HEK293T (cell line): ENCODE data around the gene CBLB.

Experiments used
- CTCF ChIA-PET: fragments of 350-600 bp; formaldehyde crosslinking; extraction: SDS; loops from one replicate; lab custom pipeline; 2021; ENCODE audit warnings: antibody characterized with exemption, inconsistent platforms; lab: Yijun Ruan, JAX
- POLR2A ChIA-PET: fragments of 350-600 bp; formaldehyde crosslinking; extraction: SDS; loops from one replicate; lab custom pipeline; 2020; ENCODE audit warnings: antibody characterized with exemption, inconsistent platforms; lab: Yijun Ruan, JAX
- DNase-seq: peaks from one replicate; pipeline ENCODE4 v3.0.0; 2012; ENCODE audit warnings: mixed read lengths; ENCODE audit errors: extremely low spot score
- ARNT ChIP-seq: fragments of 450-650 bp; IDR thresholded peaks from 2 replicates; pipeline ENCODE4 v1.6.1; 2017; ENCODE audit warnings: mild to moderate bottlenecking
- BHLHE40 ChIP-seq: fragments of 450-650 bp; IDR thresholded peaks from 2 replicates; pipeline ENCODE4 v1.6.1; 2016; ENCODE audit warnings: mild to moderate bottlenecking, moderate library complexity, borderline replicate concordance
- CTBP1 ChIP-seq: fragments of 450-650 bp; IDR thresholded peaks from 2 replicates; pipeline ENCODE4 v1.6.1; 2016; ENCODE audit warnings: borderline replicate concordance
- ELF4 ChIP-seq: fragments of 450-650 bp; IDR thresholded peaks from 2 replicates; pipeline ENCODE4 v1.6.1; 2017; ENCODE audit warnings: antibody characterized with exemption
- FOXA1 ChIP-seq: fragments of 450-650 bp; IDR thresholded peaks from 2 replicates; pipeline ENCODE4 v1.6.1; 2016; ENCODE audit warnings: mild to moderate bottlenecking
- FOXK2 ChIP-seq: fragments of 450-650 bp; IDR thresholded peaks from 2 replicates; pipeline ENCODE4 v1.6.1; 2016; ENCODE audit warnings: mild to moderate bottlenecking
- FOXM1 ChIP-seq: fragments of 450-650 bp; IDR thresholded peaks from 2 replicates; pipeline ENCODE4 v1.6.1; 2017; ENCODE audit warnings: mild to moderate bottlenecking, borderline replicate concordance
- HDGF ChIP-seq: fragments of 450-650 bp; IDR thresholded peaks from 2 replicates; pipeline ENCODE4 v1.6.1; 2017; ENCODE audit warnings: antibody characterized with exemption, borderline replicate concordance
- L3MBTL2 ChIP-seq: fragments of 450-650 bp; conservative IDR thresholded peaks from 2 replicates; pipeline ENCODE4 v1.6.1; 2016; ENCODE audit warnings: mild to moderate bottlenecking
- LEF1 ChIP-seq: fragments of 450-650 bp; IDR thresholded peaks from 2 replicates; pipeline ENCODE4 v1.6.1; 2017; ENCODE audit warnings: mild to moderate bottlenecking, borderline replicate concordance
- NFRKB ChIP-seq: fragments of 450-650 bp; IDR thresholded peaks from 2 replicates; pipeline ENCODE4 v1.6.1; 2016; ENCODE audit warnings: mild to moderate bottlenecking, moderate library complexity
- PKNOX1 ChIP-seq: fragments of 450-650 bp; IDR thresholded peaks from 2 replicates; pipeline ENCODE4 v1.6.1; 2016
- SP1 ChIP-seq: fragments of 450-650 bp; IDR thresholded peaks from 2 replicates; pipeline ENCODE4 v1.6.1; 2017
- SUZ12 ChIP-seq: fragments of 450-650 bp; IDR thresholded peaks from 2 replicates; pipeline ENCODE4 v1.6.1; 2016; ENCODE audit warnings: mild to moderate bottlenecking
- TARDBP ChIP-seq: fragments of 450-650 bp; IDR thresholded peaks from 2 replicates; pipeline ENCODE4 v1.6.1; 2016
- ZNF384 ChIP-seq: fragments of 450-650 bp; IDR thresholded peaks from 2 replicates; pipeline ENCODE4 v1.6.1; 2016

Gene CBLB

GRCh38 chr3:105661461-105661860 is 207.4 kb downstream of the CBLB start:
- CTCF ChIA-PET, result no interaction called here
- POLR2A ChIA-PET, result no interaction called here
- no peak for DNase-seq

GRCh38 chr3:105656651-105657504 is 211.9 kb downstream of the CBLB start:
- DNase-seq, result no peak
- ChIA-PET POLR2A (no interaction called here), CTCF (no interaction called here)
- TF ChIP-seq HDGF (no peak), ARNT (no peak), FOXK2 (no peak), BHLHE40 (no peak), PKNOX1 (no peak), ZNF384 (no peak), SP1 (no peak), TARDBP (no peak), LEF1 (no peak)

More at GRCh38 chr3:105661461-105661860, 207.4 kb downstream of the CBLB start:
- no peak for TF ChIP-seq PKNOX1
- TF ChIP-seq BHLHE40, result no peak
- no peak for TF ChIP-seq ZNF384
- no peak for TF ChIP-seq NFRKB
- no peak for TF ChIP-seq CTBP1
- TF ChIP-seq LEF1, result no peak
- TF ChIP-seq FOXK2, result no peak
- no peak for TF ChIP-seq SUZ12
- TF ChIP-seq SP1, result no peak
- no peak for TF ChIP-seq TARDBP
- TF ChIP-seq FOXM1, result no peak
- TF ChIP-seq ELF4, result no peak
- TF ChIP-seq L3MBTL2, result no peak
- TF ChIP-seq FOXA1, result no peak
- TF ChIP-seq HDGF, result no peak

GRCh38 chr3:105653868-105654267 is 214.9 kb downstream of the CBLB start:
- POLR2A ChIA-PET, result no interaction called here
- CTCF ChIA-PET, result no interaction called here
- DNase-seq, result no peak
- TF ChIP-seq ZNF384 (no peak), TARDBP (no peak)

GRCh38 chr3:105653166-105653565 is 215.6 kb downstream of the CBLB start:
- TF ChIP-seq BHLHE40 (no peak), LEF1 (no peak), ELF4 (no peak), HDGF (no peak), ARNT (no peak), SP1 (no peak), NFRKB (no peak), CTBP1 (no peak), FOXA1 (no peak), FOXK2 (no peak), ZNF384 (no peak), FOXM1 (no peak), PKNOX1 (no peak), SUZ12 (no peak), TARDBP (no peak), L3MBTL2 (no peak)
- POLR2A ChIA-PET, result no interaction called here
- CTCF ChIA-PET, result no interaction called here
- DNase-seq, result no peak

- ChIA-PET POLR2A (no interaction called here), CTCF (no interaction called here)
- no peak for TF ChIP-seq SUZ12
- no peak for TF ChIP-seq ZNF384
- no peak for TF ChIP-seq FOXK2
- TF ChIP-seq LEF1, result no peak
- no peak for TF ChIP-seq NFRKB
- no peak for TF ChIP-seq SP1
- TF ChIP-seq BHLHE40, result no peak
- no peak for TF ChIP-seq PKNOX1
- TF ChIP-seq ARNT, result no peak
- TF ChIP-seq FOXM1, result no peak
- TF ChIP-seq TARDBP, result no peak
- no peak for TF ChIP-seq L3MBTL2
- no peak for DNase-seq
Measured at GRCh38 chr3:105649480-105649879, 219.3 kb downstream of the CBLB start.
